Measurements from ENCODE around the gene SIL1. TPM values are rescaled to one million over a fixed set of nuclear protein-coding genes. Genes with fewer than 3 reads are reported as not detected.

The SIL1 gene
- total and polyA plus RNA-seq, 2 of the 13 experiments (the other 11 are each of a cell fraction or from before 2014, with no cell fraction given) = 26.0 to 30.0 TPM

- DNase-seq (ENCODE audit: low spot score) (no peak), ATAC-seq (no peak), FAIRE-seq (no peak)
- ChIA-PET POLR2A (no interaction called here), CTCF (ENCODE audit: low intra/inter-chr PET ratio, low total read pairs) (no interaction called here)
- no peak overlapping the region for H3K27ac ChIP-seq (ENCODE audit: extremely low read length, insufficient read depth, low read length)
- WGBS (ENCODE audit: low lambda C conversion rate) = 41% methylated on average over 15 of the region's 15 CpGs
- BruUV-seq (replicated peaks) = no TSS peak
- H3K9me3 ChIP-seq (ENCODE audit: low read length) = no peaks in the 10 kb centered on the region
- no peaks in the 10 kb centered on the region for H3K79me2 ChIP-seq (ENCODE audit: insufficient read depth, low read length)
- H3K4me2 ChIP-seq (ENCODE audit: low read depth, low read length) = no peak overlapping the region
- intact Hi-C loops (cut with micrococcal nuclease; ENCODE audit: unreplicated experiment) (no loop called here), in situ Hi-C loops (cut with HindIII; ENCODE audit: extremely low pct_ligation_motif_present, low pct_unique_long_range_greater_than_20kb) (no loop called here)
- TF ChIP-seq RBM22 (optimal IDR thresholded peaks at IDR 0.05; ENCODE audit: low read length) (no peak), ZNF83 (CRISPR knock-in tag; IDR thresholded peaks at IDR 0.05; ENCODE audit: borderline replicate concordance) (no peak), RELA (CRISPR knock-in tag; IDR thresholded peaks at IDR 0.05) (no peak), SIX1 (CRISPR knock-in tag; IDR thresholded peaks at IDR 0.05; ENCODE audit: borderline replicate concordance) (no peak), ZKSCAN8 (CRISPR knock-in tag; IDR thresholded peaks at IDR 0.05; ENCODE audit: borderline replicate concordance) (no peak), ZNF383 (CRISPR knock-in tag; IDR thresholded peaks at IDR 0.05; ENCODE audit: borderline replicate concordance) (no peak)
- H2AFZ ChIP-seq (ENCODE audit: low read length) = no peak overlapping the region
- no peaks in the 10 kb centered on the region for H3K27me3 ChIP-seq (ENCODE audit: control insufficient read depth in 1 of 2, insufficient read depth in 2 of 2, low read length in 2 of 2)
- no peaks in the 10 kb centered on the region for H3K36me3 ChIP-seq (replicated peaks in 1 of 2; ENCODE audit: control insufficient read depth in 1 of 2, insufficient read depth in 2 of 2, low read length in 2 of 2)
- H3K4me1 ChIP-seq (ENCODE audit: insufficient read depth, low read length) = no peaks in the 10 kb centered on the region
- no peak overlapping the region for H3K9ac ChIP-seq (ENCODE audit: insufficient read depth, low read depth, low read length)
- no peaks in the 10 kb centered on the region for H4K20me1 ChIP-seq (ENCODE audit: insufficient read depth, low read length)
- H3K4me3 ChIP-seq (replicated peaks in 1 of 3; ENCODE audit: insufficient read depth in 1 of 3, low read depth in 2 of 3, low read length in 3 of 3) = no peak overlapping the region
Measured at GRCh38 chr5:139215107-139215975, 17.2 kb upstream of the SIL1 start.

- Histone ChIP-seq H3K36me3 (replicated peaks in 1 of 2; ENCODE audit: control insufficient read depth in 1 of 2, insufficient read depth in 2 of 2, low read length in 2 of 2) (no peaks in the 10 kb centered on the region), H2AFZ (ENCODE audit: low read length) (no peak overlapping the region), H3K79me2 (ENCODE audit: insufficient read depth, low read length) (no peaks in the 10 kb centered on the region), H3K4me3 (replicated peaks in 1 of 3; ENCODE audit: insufficient read depth in 1 of 3, low read depth in 2 of 3, low read length in 3 of 3) (no peak overlapping the region), H3K27ac (ENCODE audit: extremely low read length, insufficient read depth, low read length) (no peak overlapping the region), H3K4me2 (ENCODE audit: low read depth, low read length) (no peak overlapping the region), H3K9ac (ENCODE audit: insufficient read depth, low read depth, low read length) (no peak overlapping the region), H3K9me3 (ENCODE audit: low read length) (no peaks in the 10 kb centered on the region), H4K20me1 (ENCODE audit: insufficient read depth, low read length) (no peaks in the 10 kb centered on the region), H3K4me1 (ENCODE audit: insufficient read depth, low read length) (no peaks in the 10 kb centered on the region), H3K27me3 (ENCODE audit: control insufficient read depth in 1 of 2, insufficient read depth in 2 of 2, low read length in 2 of 2) (no peaks in the 10 kb centered on the region)
- TF ChIP-seq NR2F6 (IDR thresholded peaks at IDR 0.05) (no peak), NR2F6 (CRISPR knock-in tag; IDR thresholded peaks at IDR 0.05) (no peak), ZNF274 (CRISPR knock-in tag; IDR thresholded peaks at IDR 0.05) (no peak), PLRG1 (conservative IDR thresholded peaks at IDR 0.05) (no peak), THAP8 (CRISPR knock-in tag; IDR thresholded peaks at IDR 0.05; ENCODE audit: borderline replicate concordance) (no peak), PHF5A (CRISPR knock-in tag; IDR thresholded peaks at IDR 0.05; ENCODE audit: low read depth, unreplicated experiment) (no peak), ZNF678 (CRISPR knock-in tag; IDR thresholded peaks at IDR 0.05) (no peak), FUBP1 (CRISPR knock-in tag; IDR thresholded peaks at IDR 0.05; ENCODE audit: borderline replicate concordance) (no peak)
- FAIRE-seq (no peak), ATAC-seq (no peak), DNase-seq (ENCODE audit: low spot score) (no peak)
- intact Hi-C loops (cut with micrococcal nuclease; ENCODE audit: unreplicated experiment) = no loop called here
- in situ Hi-C loops (cut with HindIII; ENCODE audit: extremely low pct_ligation_motif_present, low pct_unique_long_range_greater_than_20kb) = no loop called here
- no TSS peak for BruUV-seq (replicated peaks)
- CTCF ChIA-PET (ENCODE audit: low intra/inter-chr PET ratio, low total read pairs) = no interaction called here
- WGBS (ENCODE audit: low lambda C conversion rate) = 80% methylated on average over 2 of the region's 2 CpGs
- POLR2A ChIA-PET = no interaction called here
Measured at GRCh38 chr5:139214646-139215045, 16.5 kb upstream of the SIL1 start.
